DMS153 treated with DMSO at 0.1 percent for 48 hours (cell line): ENCODE data around the gene OR13J1.

Experiments used
- DNase-seq: peaks from one replicate; lab custom pipeline; 2025; ENCODE audit not compliant: unreplicated experiment; lab: John Stamatoyannopoulos, UW

The OR13J1 gene

DNA sequence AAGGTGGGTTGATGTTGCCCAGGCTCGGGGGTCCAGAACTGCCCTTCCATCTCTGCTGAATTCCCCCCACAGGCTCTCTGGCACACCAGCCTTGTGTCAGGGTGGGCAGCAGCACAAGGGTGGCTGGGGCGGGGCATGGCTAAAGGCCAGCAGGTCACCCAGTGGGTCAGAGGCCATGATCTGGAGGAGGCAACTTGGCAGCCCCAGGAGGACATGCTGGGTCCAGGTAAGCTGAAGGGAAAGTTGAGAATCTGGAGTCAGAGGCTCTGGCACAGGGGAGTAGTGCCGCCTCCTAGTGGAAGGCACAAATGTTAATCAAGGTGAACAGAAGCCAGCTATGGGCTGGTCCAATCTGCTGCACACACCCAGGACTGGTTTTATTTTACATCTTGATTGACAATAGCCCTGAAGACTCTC is 35.0 kb downstream of the OR13J1 start:
- DNase-seq: no peak

DNA sequence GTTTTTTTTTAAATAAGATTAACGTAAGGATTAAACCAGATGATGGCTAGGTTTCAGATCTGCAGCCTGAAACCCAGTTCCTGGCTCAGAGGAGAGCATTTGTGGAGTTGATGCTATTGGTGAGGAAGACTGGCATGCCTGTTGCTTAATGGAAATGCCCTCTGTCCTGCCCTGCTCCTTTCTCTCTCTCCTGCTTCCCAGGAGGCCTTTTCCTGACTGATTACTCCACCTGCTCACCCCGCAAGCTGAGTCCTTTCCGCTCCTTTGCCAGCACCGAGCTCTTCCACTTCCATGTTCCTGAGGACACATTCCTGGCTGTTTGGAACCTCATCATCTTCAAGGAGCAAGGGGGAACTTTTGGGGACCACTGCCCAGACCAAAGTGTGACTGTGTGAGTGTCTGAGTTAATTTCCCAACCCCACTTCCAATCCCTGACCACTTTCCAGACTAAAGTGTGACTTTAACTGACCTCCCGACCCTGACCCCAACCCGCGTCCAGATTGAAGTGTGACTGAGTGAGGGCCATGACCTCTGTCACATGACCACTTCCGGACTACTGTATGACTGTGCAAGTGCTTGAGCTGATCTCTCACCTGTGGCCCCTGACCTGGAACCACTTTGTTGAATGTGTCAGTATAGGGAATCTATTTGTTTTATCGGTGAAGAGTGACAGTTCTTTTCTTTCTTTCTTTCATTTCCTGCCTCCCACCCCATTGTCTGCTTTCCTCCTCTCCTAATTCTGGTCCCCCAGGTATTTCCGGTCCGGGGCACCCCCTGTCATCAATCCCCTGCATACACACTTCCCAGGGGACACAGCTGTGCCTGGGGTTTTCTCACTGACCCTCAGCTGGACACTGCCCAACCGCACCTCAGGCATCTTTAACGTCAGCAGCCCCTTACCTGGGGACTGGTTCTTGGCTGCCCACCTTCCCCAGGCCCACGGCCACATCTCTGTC is 35.7 kb downstream of the OR13J1 start:
- no peak for DNase-seq

DNA sequence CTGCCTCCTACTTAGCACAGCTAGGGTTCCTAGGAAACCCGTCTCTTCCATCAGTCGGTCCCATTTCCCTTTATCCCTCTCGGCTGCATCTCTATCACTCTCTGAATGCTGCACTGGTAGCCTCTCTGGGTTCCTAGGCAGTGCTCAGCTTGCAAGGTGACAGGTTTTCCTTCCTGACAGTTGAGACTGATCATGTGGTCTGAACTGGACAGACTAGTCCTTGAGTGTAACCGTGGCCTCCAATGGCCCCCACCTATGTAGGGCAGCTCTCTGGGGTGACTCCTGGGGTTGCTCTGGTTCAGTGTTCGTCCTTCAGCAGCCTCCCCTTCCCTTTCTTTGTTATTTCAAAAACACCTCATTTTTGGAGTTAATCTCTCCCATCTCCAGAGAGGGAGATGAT is 37.4 kb downstream of the OR13J1 start:
- no peak for DNase-seq

DNA sequence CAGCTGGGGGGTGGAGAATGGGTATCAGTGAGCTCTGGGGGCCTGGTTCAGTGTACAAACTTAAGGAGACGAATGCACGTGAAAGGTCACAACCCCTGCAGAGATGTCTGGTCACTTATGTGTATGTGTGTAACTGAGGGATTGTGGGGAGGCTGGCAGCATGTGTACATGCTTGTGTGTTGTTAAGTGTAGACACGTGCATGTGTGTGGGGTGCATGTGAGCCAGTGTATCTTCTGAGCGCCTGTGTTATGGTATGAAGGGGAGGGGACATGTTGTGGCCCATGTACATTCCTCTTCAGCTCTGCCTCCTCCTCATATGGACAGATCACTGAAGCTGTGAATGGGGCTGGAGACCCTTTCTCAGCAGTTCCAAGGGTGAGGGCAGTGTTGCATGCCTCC is 39.2 kb downstream of the OR13J1 start:
- no peak for DNase-seq

DNA sequence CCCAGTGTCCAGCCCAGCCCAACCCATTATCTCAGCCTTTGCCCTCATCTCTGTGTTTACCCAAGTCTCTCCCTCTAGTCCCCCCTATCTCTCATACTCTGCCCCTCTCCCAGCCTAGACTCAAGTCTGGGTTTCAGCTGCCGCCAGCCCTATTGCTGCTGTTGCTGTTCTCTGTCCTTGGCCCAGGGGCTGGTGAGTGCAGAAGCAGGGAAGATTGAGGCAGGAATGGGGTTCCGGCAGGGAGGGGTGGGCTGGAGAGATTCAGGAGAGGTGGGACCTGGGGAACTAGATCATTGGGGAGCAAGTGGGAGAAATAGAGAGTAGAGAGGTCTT is 40.5 kb downstream of the OR13J1 start:
- no peak for DNase-seq

DNA sequence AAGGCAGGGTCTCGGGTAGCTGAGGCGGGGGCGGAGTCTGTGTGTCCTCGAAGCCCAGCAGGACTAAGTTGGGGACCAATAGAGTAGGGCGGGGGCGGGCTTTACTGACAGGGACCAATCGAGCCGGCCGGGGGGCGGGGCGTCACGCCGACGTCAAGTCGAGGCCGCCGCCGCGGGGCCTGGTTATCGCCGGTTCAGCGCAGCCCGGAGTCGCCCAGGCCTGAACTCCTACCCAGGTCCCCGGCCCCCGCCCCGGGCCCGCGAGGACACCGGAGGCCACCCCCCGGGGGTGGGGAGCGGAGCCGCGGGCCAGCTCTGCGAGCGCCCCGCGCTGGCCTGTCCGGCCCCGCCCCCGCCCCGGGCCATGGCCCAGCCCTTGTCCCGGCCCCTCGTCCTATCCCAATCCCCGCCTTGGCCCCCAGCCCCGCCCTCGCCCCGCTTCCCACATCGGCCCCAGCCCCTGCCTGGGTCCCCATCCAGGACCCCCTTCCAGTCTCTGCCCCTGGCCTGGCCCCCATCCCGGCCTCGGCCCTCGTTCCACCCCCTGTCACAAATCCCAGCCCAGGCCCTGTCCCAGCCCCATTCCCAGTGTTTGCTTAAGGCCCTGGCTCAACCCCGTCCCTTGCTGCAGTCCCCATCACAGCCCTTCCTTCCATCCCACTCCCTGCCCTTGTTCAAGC is 41.0 kb downstream of the OR13J1 start, which contains the start of gene TMEM8B:
Gene TMEM8B, plus strand, starts transcription at position 145 of the 680 bp plus-strand sequence. Its CDS starts 220 bp downstream, at position 365.
- DNase-seq: peak; percentile 54

DNA sequence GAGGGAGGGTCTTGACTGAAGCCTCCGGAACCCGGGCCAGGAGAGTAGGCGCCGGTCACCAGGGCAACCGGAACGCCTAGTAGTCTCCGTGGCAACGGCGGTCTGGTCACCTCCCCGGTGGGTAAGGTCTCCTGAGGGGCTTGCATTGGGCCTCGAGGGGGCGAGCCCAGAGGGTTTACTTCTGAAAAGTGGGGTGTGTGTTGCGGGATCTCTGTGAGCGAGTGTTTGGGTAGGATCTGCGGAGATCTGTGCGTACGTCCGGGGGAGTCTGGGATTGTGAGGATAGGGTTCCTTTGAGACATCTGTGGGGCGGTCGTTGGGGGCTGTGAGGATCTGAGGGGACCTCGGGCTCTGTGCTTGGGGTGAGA is 41.5 kb downstream of the OR13J1 start, which contains the start of gene FAM221B:
Gene FAM221B, minus strand, starts transcription at position 17 of the 368 bp plus-strand sequence. CDS start 2,571 bp downstream, outside the sequence.
- DNase-seq: no peak

DNA sequence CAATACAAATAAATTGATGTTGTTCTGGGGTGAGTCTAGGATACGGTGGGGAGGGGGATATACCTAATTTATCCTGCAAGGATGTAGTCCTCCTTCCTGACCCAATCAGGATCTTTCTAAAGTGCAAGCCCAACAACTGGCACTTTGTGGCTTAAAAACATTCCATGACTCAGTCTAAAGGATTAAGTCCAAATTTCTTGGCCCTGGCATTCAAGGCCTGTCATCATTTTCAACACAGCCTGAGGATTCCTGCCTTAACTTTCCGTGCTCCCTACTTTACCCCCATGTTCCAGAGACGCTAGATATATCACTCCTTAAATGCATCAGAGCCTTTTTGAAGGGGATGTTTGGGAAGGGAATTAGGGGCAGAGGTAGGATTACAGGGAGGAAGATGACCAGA is 42.7 kb downstream of the OR13J1 start:
- no peak for DNase-seq

DNA sequence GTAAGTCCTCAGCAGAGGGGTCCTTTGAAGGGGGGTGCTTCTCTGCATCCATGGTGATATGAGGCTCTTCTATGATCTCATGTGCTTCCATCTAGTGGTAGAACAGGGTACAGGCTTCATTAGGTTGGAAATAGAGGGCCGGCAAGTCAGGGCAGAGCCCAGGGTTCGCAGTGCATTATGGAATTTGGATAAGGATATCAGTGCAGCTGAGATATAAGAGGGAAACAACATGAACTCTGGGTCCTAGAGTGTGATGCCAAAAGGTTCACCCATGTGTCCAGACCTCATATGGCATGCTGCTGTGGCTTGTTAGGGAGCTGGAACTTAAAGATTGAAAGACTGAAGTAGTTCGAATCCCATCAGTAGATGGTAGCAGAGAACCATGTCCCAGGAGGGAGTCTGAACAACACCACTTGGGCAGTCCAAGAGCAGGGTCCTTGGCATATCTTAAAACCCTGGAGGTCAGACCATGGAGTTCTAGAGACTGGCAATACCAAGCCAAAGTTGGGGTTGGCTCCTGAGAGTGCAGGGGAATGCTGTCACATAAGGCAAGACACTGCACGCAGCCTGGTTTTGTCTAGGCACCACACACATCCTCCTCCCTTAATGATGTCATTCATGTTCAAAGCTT is 44.0 kb downstream of the OR13J1 start:
- peak; percentile 65 for DNase-seq

DNA sequence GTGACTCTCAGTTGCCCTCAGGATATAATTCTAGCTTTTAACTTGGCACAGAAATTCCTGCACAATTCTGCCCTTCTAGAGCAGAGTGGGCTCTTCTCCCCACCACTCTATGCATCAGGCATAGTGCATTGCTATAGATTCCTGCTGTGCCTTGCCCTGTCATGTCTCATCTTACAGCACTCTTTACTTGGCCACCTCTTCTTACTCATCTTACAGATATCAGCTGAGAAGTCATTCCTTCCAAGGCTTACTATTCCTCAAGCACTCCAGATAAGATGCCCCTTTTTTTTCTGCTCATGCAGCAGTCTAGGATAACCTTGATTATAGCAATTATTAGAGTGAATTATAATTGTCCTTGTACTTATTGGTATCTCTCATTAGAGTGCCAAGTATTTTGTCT is 47.3 kb downstream of the OR13J1 start:
- DNase-seq: no peak

DNA sequence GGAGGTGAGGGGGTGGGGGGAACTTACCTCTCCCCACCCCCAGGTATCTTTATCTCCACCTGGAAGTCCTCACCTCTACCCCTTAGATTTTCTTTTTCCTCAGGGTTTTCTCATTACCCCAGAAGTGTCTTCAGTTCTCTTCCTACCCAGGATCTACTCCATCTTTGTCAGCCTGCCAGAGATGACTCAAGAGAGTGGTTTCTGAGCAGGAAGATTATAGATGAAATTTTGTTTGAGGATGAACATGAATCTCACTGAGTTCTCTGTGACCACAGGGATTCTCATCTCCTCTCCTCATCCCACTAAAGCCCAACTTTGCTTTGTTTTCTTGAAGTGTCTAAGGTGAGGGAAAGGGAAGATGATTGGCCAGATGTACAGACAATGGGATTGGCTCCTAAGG is 50.1 kb downstream of the OR13J1 start:
- DNase-seq: no peak
